Stomach smooth muscle (tissue), 2 donors: ENCODE data around the gene KCNH5.

ENCODE experiments used
- H3K27ac ChIP-seq: one replicate; pipeline ENCODE4 v1.7.0; 2013; ENCODE audit warnings: mild to moderate bottlenecking, low read length, inconsistent platforms
- H3K27me3 ChIP-seq, 2 donors: one replicate each; pipeline ENCODE4 v1.7.0; 2013; ENCODE audit warnings: low read length in 2 of 2; ENCODE audit not compliant: insufficient read depth in 2 of 2, control insufficient read depth in 1 of 2
- H3K36me3 ChIP-seq, 2 donors: one replicate each; pipeline ENCODE4 v1.7.0; 2013; ENCODE audit warnings: low read length in 2 of 2; ENCODE audit not compliant: control insufficient read depth in 2 of 2, insufficient read depth in 2 of 2
- H3K4me1 ChIP-seq: one replicate; pipeline ENCODE4 v1.7.0; 2013; ENCODE audit warnings: low read length; ENCODE audit not compliant: control insufficient read depth, insufficient read depth
- H3K4me3 ChIP-seq, 2 donors: one replicate each; pipeline ENCODE4 v1.7.0; 2013; ENCODE audit warnings: low read length in 2 of 2
- H3K9ac ChIP-seq, 2 donors: one replicate each; pipeline ENCODE4 v1.7.0; 2013; ENCODE audit warnings: low read length in 2 of 2, mild to moderate bottlenecking in 1 of 2
- H3K9me3 ChIP-seq, 2 donors: one replicate each; pipeline ENCODE4 v1.7.0; 2013; ENCODE audit warnings: low read length in 2 of 2; ENCODE audit not compliant: control insufficient read depth in 2 of 2
- donor health status: healthy.
- donor health status: Pancreatic carcinoma.

Gene KCNH5

GRCh38 chr14:62687818-62688217, 357.4 kb downstream of the KCNH5 start:
- H3K36me3 ChIP-seq: no peaks in the 10 kb centered on the region
- no peak overlapping the region for H3K4me3 ChIP-seq
- no peak overlapping the region for H3K27ac ChIP-seq
- H3K9ac ChIP-seq: no peak overlapping the region
- no peaks in the 10 kb centered on the region for H3K27me3 ChIP-seq
- H3K9me3 ChIP-seq: no peaks in the 10 kb centered on the region
- no peaks in the 10 kb centered on the region for H3K4me1 ChIP-seq

DNA sequence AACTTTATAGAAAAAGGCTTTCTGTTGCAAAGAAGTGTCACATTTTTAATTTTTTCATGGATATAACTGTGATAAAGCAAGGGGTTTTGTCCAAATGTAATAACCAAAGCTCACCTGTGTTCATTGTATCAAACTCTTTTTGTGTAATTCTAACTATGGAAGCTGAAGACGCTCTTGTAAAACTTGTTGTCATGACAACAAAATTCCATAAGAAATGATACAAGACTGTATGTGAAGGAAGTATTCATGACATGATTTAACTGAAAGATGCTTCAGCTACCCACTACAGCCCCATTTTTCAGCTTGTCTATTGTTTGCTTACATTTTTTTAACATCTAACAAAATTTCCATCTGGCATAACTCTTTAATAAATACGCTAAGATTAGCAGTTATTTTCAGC, 360.9 kb downstream of the KCNH5 start:
- H3K9ac ChIP-seq: no peak overlapping the region
- no peak overlapping the region for H3K4me3 ChIP-seq
- no peaks in the 10 kb centered on the region for H3K4me1 ChIP-seq
- H3K9me3 ChIP-seq: no peaks in the 10 kb centered on the region
- H3K36me3 ChIP-seq: no peaks in the 10 kb centered on the region
- H3K27ac ChIP-seq: no peak overlapping the region
- no peaks in the 10 kb centered on the region for H3K27me3 ChIP-seq

- H3K27ac ChIP-seq: no peak overlapping the region
- no peaks in the 10 kb centered on the region for H3K36me3 ChIP-seq
- H3K9me3 ChIP-seq: no peaks in the 10 kb centered on the region
- H3K27me3 ChIP-seq: no peaks in the 10 kb centered on the region
- H3K4me1 ChIP-seq: no peaks in the 10 kb centered on the region
- no peak overlapping the region for H3K4me3 ChIP-seq
- H3K9ac ChIP-seq: no peak overlapping the region
Observed at GRCh38 chr14:62682208-62682607, 363.1 kb downstream of the KCNH5 start.

GRCh38 chr14:62674563-62675237, 370.6 kb downstream of the KCNH5 start:
- H3K36me3 ChIP-seq: no peaks in the 10 kb centered on the region
- H3K4me3 ChIP-seq: no peak overlapping the region
- no peaks in the 10 kb centered on the region for H3K4me1 ChIP-seq
- H3K9me3 ChIP-seq: no peaks in the 10 kb centered on the region
- H3K27ac ChIP-seq: no peak overlapping the region
- no peaks in the 10 kb centered on the region for H3K27me3 ChIP-seq
- no peak overlapping the region for H3K9ac ChIP-seq

- Histone ChIP-seq H3K27ac (no peak overlapping the region), H3K4me1 (no peaks in the 10 kb centered on the region), H3K4me3 (no peak overlapping the region), H3K9ac (no peak overlapping the region), H3K27me3 (no peaks in the 10 kb centered on the region), H3K36me3 (no peaks in the 10 kb centered on the region), H3K9me3 (no peaks in the 10 kb centered on the region)
Observed at GRCh38 chr14:62673014-62673755, 372.1 kb downstream of the KCNH5 start.

DNA sequence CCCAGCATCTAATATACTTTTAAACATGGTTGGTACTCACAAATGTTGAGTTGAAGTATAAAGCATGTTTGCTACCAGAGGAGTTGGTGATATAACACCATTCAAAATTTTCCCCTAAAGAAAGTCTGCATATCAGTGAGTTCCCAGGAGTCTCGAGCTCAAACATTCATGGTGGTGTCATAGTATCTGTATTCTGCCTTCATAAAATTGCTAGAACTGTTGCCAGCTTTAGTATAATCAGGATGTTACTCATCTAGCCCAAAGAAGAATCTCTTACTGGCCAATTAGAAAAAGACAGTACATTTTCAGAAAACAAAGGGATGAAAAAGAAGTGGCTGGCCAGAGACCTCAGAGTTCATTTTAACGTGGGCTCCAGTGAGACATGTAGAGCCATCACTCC, 374.7 kb downstream of the KCNH5 start:
- H3K4me3 ChIP-seq: no peak overlapping the region
- no peaks in the 10 kb centered on the region for H3K27me3 ChIP-seq
- H3K9me3 ChIP-seq: no peaks in the 10 kb centered on the region
- H3K27ac ChIP-seq: no peak overlapping the region
- no peaks in the 10 kb centered on the region for H3K4me1 ChIP-seq
- H3K36me3 ChIP-seq: no peaks in the 10 kb centered on the region
- no peak overlapping the region for H3K9ac ChIP-seq

- Histone ChIP-seq H3K4me1 (no peaks in the 10 kb centered on the region), H3K36me3 (no peaks in the 10 kb centered on the region), H3K27ac (no peak overlapping the region), H3K4me3 (no peak overlapping the region), H3K27me3 (no peaks in the 10 kb centered on the region), H3K9ac (no peak overlapping the region), H3K9me3 (no peaks in the 10 kb centered on the region)
Observed at GRCh38 chr14:62667421-62667914, 377.8 kb downstream of the KCNH5 start.

GRCh38 chr14:62665286-62665685, 380.0 kb downstream of the KCNH5 start:
- Histone ChIP-seq H3K9ac (no peak overlapping the region), H3K36me3 (no peaks in the 10 kb centered on the region), H3K9me3 (no peaks in the 10 kb centered on the region), H3K27ac (no peak overlapping the region), H3K4me1 (no peaks in the 10 kb centered on the region), H3K4me3 (no peak overlapping the region), H3K27me3 (no peaks in the 10 kb centered on the region)

DNA sequence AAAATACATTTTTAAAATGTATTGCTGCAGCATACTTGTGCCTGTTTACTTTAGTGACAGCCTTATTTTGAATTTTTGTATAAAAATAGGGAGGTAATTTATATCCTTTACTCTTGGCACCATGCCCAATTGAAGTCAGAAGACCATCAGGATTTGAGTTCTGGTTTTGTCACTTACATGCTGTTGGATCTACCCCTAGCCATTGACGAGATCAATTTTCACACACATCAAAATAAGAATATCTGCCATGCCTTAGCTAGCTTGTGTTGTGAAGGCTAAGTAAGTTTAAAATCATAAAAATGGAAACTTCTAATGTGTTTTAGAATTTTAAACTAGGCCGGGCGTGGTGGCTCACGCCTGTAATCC, 381.8 kb downstream of the KCNH5 start:
- Histone ChIP-seq H3K4me1 (no peaks in the 10 kb centered on the region), H3K27me3 (no peaks in the 10 kb centered on the region), H3K9ac (no peak overlapping the region), H3K27ac (no peak overlapping the region), H3K4me3 (no peak overlapping the region), H3K9me3 (no peaks in the 10 kb centered on the region), H3K36me3 (no peaks in the 10 kb centered on the region)

DNA sequence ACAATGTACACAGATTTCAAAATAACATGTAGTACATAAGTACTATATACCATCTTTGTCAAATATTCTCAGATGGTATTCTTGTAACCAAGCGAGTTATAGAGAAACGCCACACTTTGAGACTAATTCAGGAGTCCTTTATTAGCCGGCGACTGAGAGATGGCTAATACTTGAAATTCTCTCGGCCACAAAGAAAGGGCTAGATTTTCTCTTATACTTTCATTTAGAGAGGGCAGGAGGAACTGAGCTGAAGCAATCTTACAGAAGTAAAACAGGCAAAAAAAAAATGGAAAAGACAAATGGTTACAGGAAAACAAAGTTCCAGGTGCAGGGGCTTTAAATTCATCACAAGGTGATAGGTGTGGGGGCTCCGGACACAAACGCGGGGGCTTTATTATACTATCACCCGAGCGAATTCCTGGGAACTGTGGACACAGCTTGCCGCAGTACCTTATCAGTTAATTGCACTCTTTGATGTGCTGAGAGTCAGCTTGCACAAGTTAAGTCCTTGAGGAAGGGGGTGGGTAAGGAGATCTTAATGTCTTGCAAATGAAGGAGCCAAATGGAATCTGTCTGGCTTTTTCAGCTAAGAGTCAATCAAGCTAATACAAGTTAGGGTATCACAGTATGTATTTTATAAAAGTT, 382.3 kb downstream of the KCNH5 start:
- Histone ChIP-seq H3K9me3 (no peaks in the 10 kb centered on the region), H3K9ac (no peak overlapping the region), H3K27me3 (no peaks in the 10 kb centered on the region), H3K4me1 (no peaks in the 10 kb centered on the region), H3K4me3 (no peak overlapping the region), H3K36me3 (no peaks in the 10 kb centered on the region), H3K27ac (no peak overlapping the region)

- Histone ChIP-seq H3K9me3 (no peaks in the 10 kb centered on the region), H3K4me3 (no peak overlapping the region), H3K4me1 (no peaks in the 10 kb centered on the region), H3K36me3 (no peaks in the 10 kb centered on the region), H3K27me3 (no peaks in the 10 kb centered on the region), H3K9ac (no peak overlapping the region), H3K27ac (no peak overlapping the region)
Observed at GRCh38 chr14:62661818-62662217, 383.4 kb downstream of the KCNH5 start.
